Spinal cord (tissue), 10 donors: ENCODE measurements around the gene PDIK1L. TPM values are rescaled to one million over a fixed set of nuclear protein-coding genes. Genes with fewer than 3 reads are reported as not detected.

Experiments
- DNase-seq, 6 donors: peaks; one replicate each; pipeline versions ENCODE4 v3.0.0 to v3.0.0-alpha.2; 2013 to 2015; ENCODE audit warnings: low spot score in 6 of 6, low read depth in 4 of 6
- H3K27ac ChIP-seq: one replicate; pipeline ENCODE4 v1.5.1; 2013; ENCODE audit warnings: low read depth, low read length, control low read depth
- H3K27me3 ChIP-seq: one replicate; pipeline ENCODE4 v1.6.1; 2013; ENCODE audit warnings: low read length; ENCODE audit not compliant: control insufficient read depth, insufficient read depth
- H3K36me3 ChIP-seq: one replicate; pipeline ENCODE4 v1.6.1; 2013; ENCODE audit warnings: low read length; ENCODE audit not compliant: control insufficient read depth, insufficient read depth
- H3K4me1 ChIP-seq: one replicate; pipeline ENCODE4 v1.6.1; 2013; ENCODE audit warnings: low read length; ENCODE audit not compliant: control insufficient read depth, insufficient read depth
- H3K4me3 ChIP-seq: one replicate; pipeline ENCODE4 v1.5.1; 2013; ENCODE audit warnings: low read depth, low read length, control low read depth
- H3K9me3 ChIP-seq: one replicate; pipeline ENCODE4 v1.6.1; 2013; ENCODE audit warnings: low read length; ENCODE audit not compliant: control insufficient read depth, insufficient read depth
- WGBS: methylation state at CpG from one replicate; pipeline ENCODE4 v1.1.5; 2013; ENCODE audit warnings: missing lambda C conversion rate; ENCODE audit not compliant: insufficient coverage; 5-methylcytosine and 5-hydroxymethylcytosine counted together
- polyA plus RNA-seq, 2 donors: library from polyadenylated mRNA; unstranded; fragments of 120-200 nt; gene quantifications; one replicate each; pipeline ENCODE4 v1.2.1, GENCODE V29; 2013; ENCODE audit not compliant: insufficient read length in 2 of 2
- total RNA-seq, 2 donors: library from RNA; depleted of rRNA in 1 of 2; stranded (reverse); fragments of 120-200 nt in 1 of 2; fragments of >200 nt in 1 of 2; gene quantifications; one replicate each; pipeline versions ENCODE4 v1.2.3 to v1.2.4, GENCODE V29; 2013 to 2014
- donor health status: healthy.

Gene PDIK1L
- total and polyA plus RNA-seq, 4 donors, result 15.1 to 28.8 (median 23.2) TPM

DNA sequence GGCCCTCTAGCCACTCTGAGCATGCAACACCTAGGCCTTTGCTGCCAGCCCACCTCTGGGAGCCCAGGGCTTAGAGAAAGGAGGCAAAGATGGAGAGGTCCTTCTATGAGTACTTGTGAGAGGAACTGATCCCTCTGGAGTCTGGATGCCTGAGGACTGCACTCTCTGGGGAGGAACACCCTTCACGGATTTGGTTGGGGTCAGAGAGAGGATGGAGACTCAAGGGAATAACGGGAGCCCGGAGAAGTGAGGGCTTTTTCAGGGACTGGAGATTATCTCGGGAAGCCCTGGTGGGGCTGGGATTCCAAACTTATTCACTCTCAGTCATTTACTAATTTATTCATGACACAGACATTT lies 57.6 kb downstream of the PDIK1L start:
- Histone ChIP-seq H3K27ac (peak overlapping the region; percentile 71), H3K4me1 (peaks cover 42% of the 10 kb centered on the region), H3K9me3 (no peaks in the 10 kb centered on the region), H3K4me3 (peak overlapping the region; percentile 80), H3K36me3 (peaks cover 14% of the 10 kb centered on the region), H3K27me3 (no peaks in the 10 kb centered on the region)
- no peak for DNase-seq
- 20% methylated on average over 1 of the region's 4 CpGs for WGBS

DNA sequence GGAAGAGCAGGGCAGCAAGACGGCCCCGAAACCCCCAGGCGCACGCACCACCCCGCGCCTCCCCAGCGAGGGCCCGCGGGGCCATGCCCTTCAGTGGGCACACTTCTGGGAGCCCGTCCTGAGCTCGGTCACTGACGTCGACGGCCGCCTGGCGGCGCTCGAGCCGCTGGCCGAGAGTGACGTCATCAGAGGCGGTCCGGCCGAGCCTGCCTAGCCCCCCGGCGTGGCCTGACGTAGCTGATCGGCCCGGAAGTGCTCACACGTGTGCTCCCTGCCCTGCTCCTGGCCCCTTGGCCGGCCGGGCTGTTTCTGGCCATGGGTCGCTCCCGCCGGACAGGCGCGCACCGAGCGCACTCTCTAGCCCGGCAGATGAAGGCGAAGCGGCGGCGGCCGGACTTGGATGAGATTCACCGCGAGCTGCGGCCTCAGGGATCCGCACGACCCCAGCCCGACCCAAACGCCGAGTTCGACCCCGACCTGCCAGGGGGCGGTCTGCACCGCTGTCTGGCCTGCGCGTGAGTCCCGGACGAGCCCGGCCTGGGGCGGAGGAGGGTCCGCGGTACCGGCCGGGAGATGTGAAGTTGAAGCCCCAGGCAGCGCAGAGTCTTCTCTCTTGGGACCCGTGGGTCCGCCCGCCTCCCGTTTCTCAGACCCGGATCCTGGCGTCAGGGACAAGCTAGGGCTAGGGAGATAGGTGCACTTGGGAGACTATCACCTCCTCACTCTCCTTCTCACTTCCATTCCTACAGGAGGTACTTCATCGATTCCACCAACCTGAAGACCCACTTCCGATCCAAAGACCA lies 58.2 kb downstream of the PDIK1L start, which contains the start of gene ZNF593:
TSS of gene ZNF593 (plus strand) at position 240 of the 803 bp plus-strand sequence. CDS start at position 316, 76 bp downstream.
- H3K4me3 ChIP-seq, result peak within 1 kb of the TSS; percentile 80
- H3K27me3 ChIP-seq, result no peaks in the 10 kb centered on the region
- H3K36me3 ChIP-seq, result peaks cover 14% of the 10 kb centered on the region
- no peaks in the 10 kb centered on the region for H3K9me3 ChIP-seq
- peaks cover 37% of the 10 kb centered on the region for H3K4me1 ChIP-seq
- peak within 1 kb of the TSS; percentile 71 for H3K27ac ChIP-seq
- WGBS, result under 1% methylated on average over 74 of the region's 76 CpGs
- peak in 5 of 6 donors; percentile 71 to 95 (median 80) for DNase-seq

DNA sequence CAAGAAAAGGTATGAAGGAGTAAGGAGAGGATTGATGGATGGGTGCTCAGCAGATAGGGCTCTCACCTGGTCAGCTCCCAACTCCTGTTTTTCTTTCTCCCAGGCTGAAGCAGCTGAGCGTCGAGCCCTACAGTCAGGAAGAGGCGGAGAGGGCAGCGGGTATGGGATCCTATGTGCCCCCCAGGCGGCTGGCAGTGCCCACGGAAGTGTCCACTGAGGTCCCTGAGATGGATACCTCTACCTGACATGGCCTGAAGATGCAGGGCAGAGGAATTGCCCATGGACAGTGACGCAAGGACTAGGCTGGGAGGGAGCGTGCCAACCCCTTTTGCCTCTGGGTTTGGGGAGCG lies 58.8 kb downstream of the PDIK1L start:
- no peak for DNase-seq
- Histone ChIP-seq H3K27me3 (no peaks in the 10 kb centered on the region), H3K4me3 (peak overlapping the region; percentile 80), H3K27ac (no peak overlapping the region), H3K9me3 (no peaks in the 10 kb centered on the region), H3K4me1 (peaks cover 37% of the 10 kb centered on the region), H3K36me3 (peaks cover 14% of the 10 kb centered on the region)
- WGBS, result 74% methylated on average over 9 of the region's 9 CpGs

DNA sequence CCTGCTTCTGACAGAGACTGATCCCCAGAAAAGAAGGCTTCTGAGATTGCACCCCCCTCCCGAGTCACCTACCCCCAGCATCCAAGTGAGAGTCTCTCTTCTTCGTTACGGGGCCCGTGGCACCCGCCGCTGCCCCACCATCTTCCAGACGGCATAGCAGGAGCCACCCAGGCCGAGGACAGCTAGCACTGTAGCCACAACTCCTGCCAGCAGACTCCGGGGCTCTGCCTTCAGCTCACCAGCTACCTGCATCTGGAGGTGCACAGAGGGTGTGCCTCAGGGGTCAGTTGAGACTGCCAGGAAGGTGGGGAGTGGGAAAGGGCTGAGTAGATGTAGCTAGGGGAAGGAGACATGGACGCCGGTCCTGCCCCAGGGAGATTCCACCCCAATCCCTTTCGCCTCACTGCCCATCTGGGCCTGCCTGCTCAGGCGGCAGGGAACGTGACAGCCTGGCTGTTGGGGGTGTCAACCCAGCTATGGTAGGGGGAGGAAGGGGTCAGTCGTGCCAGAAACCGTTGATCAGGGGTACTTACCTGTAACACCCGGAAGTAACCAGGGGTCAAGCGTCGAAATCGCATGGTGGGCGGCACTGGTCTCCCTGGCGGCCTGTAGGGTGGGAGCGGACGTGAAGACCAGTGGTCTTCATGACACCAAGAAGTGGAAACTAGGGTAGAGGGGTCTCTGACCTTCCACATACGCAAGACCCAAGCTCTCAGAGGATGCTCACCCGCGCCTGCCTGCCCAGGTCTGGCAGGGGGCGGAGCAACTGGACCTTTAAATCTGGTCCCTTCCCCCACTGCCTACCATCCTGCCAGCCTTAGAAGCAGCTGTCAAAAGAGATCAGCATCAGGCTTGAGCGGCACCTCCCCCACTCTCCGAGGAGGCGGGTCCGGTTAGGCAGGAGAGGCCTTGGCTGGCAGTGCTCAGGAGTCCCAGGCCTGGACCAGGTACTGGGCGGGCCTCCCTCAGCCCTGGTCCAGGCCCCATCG lies 59.8 kb downstream of the PDIK1L start, which contains the start of gene ZNF593OS:
TSS of gene ZNF593OS (minus strand) at position 749 of the 989 bp plus-strand sequence. CDS start at position 578, 171 bp downstream.
- no peak for DNase-seq
- WGBS, result 90% methylated on average over 28 of the region's 34 CpGs
- no peak within 1 kb of the TSS for H3K4me3 ChIP-seq
- H3K4me1 ChIP-seq, result peaks cover 37% of the 10 kb centered on the region
- H3K9me3 ChIP-seq, result no peaks in the 10 kb centered on the region
- no peak within 1 kb of the TSS for H3K27ac ChIP-seq
- H3K27me3 ChIP-seq, result no peaks in the 10 kb centered on the region
- peaks cover 14% of the 10 kb centered on the region for H3K36me3 ChIP-seq

Other genes with a start within 250 kb of the PDIK1L start
- gene PAQR7, start 236.1 kb upstream of the PDIK1L start, total RNA-seq, result 1 to 10 TPM; 7.6 to 10.0 TPM
- gene PAQR7, start 236.1 kb upstream of the PDIK1L start, polyA plus RNA-seq, result 10 to 100 TPM; 15.2 to 18.8 TPM
- 100 to 1,000 TPM; 258 to 645 TPM for gene STMN1, start 205.4 kb upstream of the PDIK1L start, total RNA-seq
- 1,000 to 10,000 TPM; 1,353 to 1,551 TPM for gene STMN1, start 205.4 kb upstream of the PDIK1L start, polyA plus RNA-seq
- gene PAFAH2, start 113.8 kb upstream of the PDIK1L start, total RNA-seq, result 10 to 100 TPM in 1 of 2 donors, 1 to 10 TPM in 1; 6.6 to 11.1 TPM
- gene PAFAH2, start 113.8 kb upstream of the PDIK1L start, polyA plus RNA-seq, result 1 to 10 TPM; 6.8 to 9.5 TPM
- gene EXTL1, start 90.0 kb upstream of the PDIK1L start, total RNA-seq, result 1 to 10 TPM; 2.3 to 3.0 TPM
- gene EXTL1, start 90.0 kb upstream of the PDIK1L start, polyA plus RNA-seq, result 10 to 100 TPM; 12.9 to 14.8 TPM
- gene SLC30A2, start 65.7 kb upstream of the PDIK1L start, total RNA-seq, result under 1 TPM in 1 of 2 donors, not detected in 1; 0.11 TPM
- gene SLC30A2, start 65.7 kb upstream of the PDIK1L start, polyA plus RNA-seq, result under 1 TPM; 0.19 to 0.26 TPM
- gene TRIM63, start 44.2 kb upstream of the PDIK1L start, total RNA-seq, result not detected
- not detected for gene TRIM63, start 44.2 kb upstream of the PDIK1L start, polyA plus RNA-seq
- 1 to 10 TPM in 1 of 2 donors, under 1 TPM in 1; 0.10 to 1.7 TPM for gene FAM110D, start 47.3 kb downstream of the PDIK1L start, total RNA-seq
- 1 to 10 TPM; 1.3 to 1.8 TPM for gene FAM110D, start 47.3 kb downstream of the PDIK1L start, polyA plus RNA-seq
- under 1 TPM in 1 of 2 donors, not detected in 1; 0.50 TPM for gene C1orf232, start 57.1 kb downstream of the PDIK1L start, total RNA-seq
- 1 to 10 TPM; 1.1 to 1.4 TPM for gene C1orf232, start 57.1 kb downstream of the PDIK1L start, polyA plus RNA-seq
- 10 to 100 TPM in 1 of 2 donors, 1 to 10 TPM in 1; 9.3 to 17.6 TPM for gene ZNF593, start 58.1 kb downstream of the PDIK1L start, total RNA-seq
- gene ZNF593, start 58.1 kb downstream of the PDIK1L start, polyA plus RNA-seq, result 10 to 100 TPM; 17.3 to 21.1 TPM
- not detected for gene ZNF593OS, start 60.0 kb downstream of the PDIK1L start, total RNA-seq
- 1 to 10 TPM; 2.3 to 2.7 TPM for gene ZNF593OS, start 60.0 kb downstream of the PDIK1L start, polyA plus RNA-seq
- gene CNKSR1, start 65.7 kb downstream of the PDIK1L start, total RNA-seq, result 1 to 10 TPM; 1.8 to 2.0 TPM
- 10 to 100 TPM in 1 of 2 donors, 1 to 10 TPM in 1; 6.1 to 11.2 TPM for gene CNKSR1, start 65.7 kb downstream of the PDIK1L start, polyA plus RNA-seq
- under 1 TPM in 1 of 2 donors, not detected in 1; 0.11 TPM for gene CATSPER4, start 78.8 kb downstream of the PDIK1L start, total RNA-seq
- gene CATSPER4, start 78.8 kb downstream of the PDIK1L start, polyA plus RNA-seq, result under 1 TPM in 1 of 2 donors, not detected in 1; 0.14 TPM
- 10 to 100 TPM; 14.7 to 16.1 TPM for gene CEP85, start 122.4 kb downstream of the PDIK1L start, total RNA-seq
- 10 to 100 TPM; 17.3 to 20.3 TPM for gene CEP85, start 122.4 kb downstream of the PDIK1L start, polyA plus RNA-seq
- 10 to 100 TPM; 12.4 to 44.7 TPM for gene SH3BGRL3, start 168.3 kb downstream of the PDIK1L start, total RNA-seq
- 100 to 1,000 TPM; 226 to 228 TPM for gene SH3BGRL3, start 168.3 kb downstream of the PDIK1L start, polyA plus RNA-seq
- 10 to 100 TPM in 1 of 2 donors, 1 to 10 TPM in 1; 7.5 to 23.7 TPM for gene UBXN11, start 194.8 kb downstream of the PDIK1L start, total RNA-seq
- 10 to 100 TPM; 32.3 to 39.1 TPM for gene UBXN11, start 194.8 kb downstream of the PDIK1L start, polyA plus RNA-seq
- 1 to 10 TPM; 1.4 TPM for gene CD52, start 206.1 kb downstream of the PDIK1L start, total RNA-seq
- gene CD52, start 206.1 kb downstream of the PDIK1L start, polyA plus RNA-seq, result under 1 TPM; 0.57 to 0.95 TPM
- gene CRYBG2, start 242.3 kb downstream of the PDIK1L start, total RNA-seq, result under 1 TPM; 0.30 to 0.66 TPM
- gene CRYBG2, start 242.3 kb downstream of the PDIK1L start, polyA plus RNA-seq, result 1 to 10 TPM; 1.9 to 2.3 TPM